ENCODE measurements around the gene STK32B.

DNA sequence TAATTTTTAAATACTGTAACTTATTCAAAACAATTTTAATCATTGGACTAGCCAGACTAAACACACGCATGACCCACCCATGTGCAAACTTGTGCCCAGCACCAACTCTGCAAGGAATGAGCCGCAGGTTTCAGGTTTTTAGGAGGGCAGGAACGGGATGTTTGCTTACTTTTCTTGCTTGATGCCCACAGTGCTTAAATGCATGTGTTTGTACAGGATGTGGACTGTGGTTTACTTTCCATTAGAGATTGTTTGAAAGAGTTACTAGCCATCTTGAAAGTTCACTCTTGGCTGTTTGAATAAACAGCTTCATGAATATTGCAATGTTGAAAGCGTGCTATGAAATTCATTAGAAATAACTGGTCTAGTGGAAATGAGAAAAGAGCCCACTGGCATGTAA lies 83.3 kb downstream of the STK32B start:
- TF ChIP-seq POLR2A (IDR thresholded peaks at IDR 0.05), result no peak
- TF ChIP-seq, protein P1, sequence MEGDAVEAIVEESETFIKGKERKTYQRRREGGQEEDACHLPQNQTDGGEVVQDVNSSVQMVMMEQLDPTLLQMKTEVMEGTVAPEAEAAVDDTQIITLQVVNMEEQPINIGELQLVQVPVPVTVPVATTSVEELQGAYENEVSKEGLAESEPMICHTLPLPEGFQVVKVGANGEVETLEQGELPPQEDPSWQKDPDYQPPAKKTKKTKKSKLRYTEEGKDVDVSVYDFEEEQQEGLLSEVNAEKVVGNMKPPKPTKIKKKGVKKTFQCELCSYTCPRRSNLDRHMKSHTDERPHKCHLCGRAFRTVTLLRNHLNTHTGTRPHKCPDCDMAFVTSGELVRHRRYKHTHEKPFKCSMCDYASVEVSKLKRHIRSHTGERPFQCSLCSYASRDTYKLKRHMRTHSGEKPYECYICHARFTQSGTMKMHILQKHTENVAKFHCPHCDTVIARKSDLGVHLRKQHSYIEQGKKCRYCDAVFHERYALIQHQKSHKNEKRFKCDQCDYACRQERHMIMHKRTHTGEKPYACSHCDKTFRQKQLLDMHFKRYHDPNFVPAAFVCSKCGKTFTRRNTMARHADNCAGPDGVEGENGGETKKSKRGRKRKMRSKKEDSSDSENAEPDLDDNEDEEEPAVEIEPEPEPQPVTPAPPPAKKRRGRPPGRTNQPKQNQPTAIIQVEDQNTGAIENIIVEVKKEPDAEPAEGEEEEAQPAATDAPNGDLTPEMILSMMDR (IDR thresholded peaks at IDR 0.05), result no peak
- no peak for TF ChIP-seq EP300 (IDR thresholded peaks at IDR 0.05)
